ENCODE data around the gene UGT1A4.

- TF ChIP-seq, protein P1, sequence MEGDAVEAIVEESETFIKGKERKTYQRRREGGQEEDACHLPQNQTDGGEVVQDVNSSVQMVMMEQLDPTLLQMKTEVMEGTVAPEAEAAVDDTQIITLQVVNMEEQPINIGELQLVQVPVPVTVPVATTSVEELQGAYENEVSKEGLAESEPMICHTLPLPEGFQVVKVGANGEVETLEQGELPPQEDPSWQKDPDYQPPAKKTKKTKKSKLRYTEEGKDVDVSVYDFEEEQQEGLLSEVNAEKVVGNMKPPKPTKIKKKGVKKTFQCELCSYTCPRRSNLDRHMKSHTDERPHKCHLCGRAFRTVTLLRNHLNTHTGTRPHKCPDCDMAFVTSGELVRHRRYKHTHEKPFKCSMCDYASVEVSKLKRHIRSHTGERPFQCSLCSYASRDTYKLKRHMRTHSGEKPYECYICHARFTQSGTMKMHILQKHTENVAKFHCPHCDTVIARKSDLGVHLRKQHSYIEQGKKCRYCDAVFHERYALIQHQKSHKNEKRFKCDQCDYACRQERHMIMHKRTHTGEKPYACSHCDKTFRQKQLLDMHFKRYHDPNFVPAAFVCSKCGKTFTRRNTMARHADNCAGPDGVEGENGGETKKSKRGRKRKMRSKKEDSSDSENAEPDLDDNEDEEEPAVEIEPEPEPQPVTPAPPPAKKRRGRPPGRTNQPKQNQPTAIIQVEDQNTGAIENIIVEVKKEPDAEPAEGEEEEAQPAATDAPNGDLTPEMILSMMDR (IDR thresholded peaks at IDR 0.05; ENCODE audit: control extremely low read depth in 1 of 3, insufficient read depth in 1 of 3, low read depth in 1 of 3, low read length in 3 of 3) = no peak
- no peak for TF ChIP-seq NRF1 (IDR thresholded peaks at IDR 0.05; ENCODE audit: low read depth, low read length)
- TF ChIP-seq POLR2A (IDR thresholded peaks at IDR 0.05; ENCODE audit: control extremely low read depth in 1 of 2, low read depth in 2 of 2, low read length in 2 of 2) = no peak
- no peak for TF ChIP-seq RFX5 (IDR thresholded peaks at IDR 0.05; ENCODE audit: borderline replicate concordance, low read depth, low read length)
- TF ChIP-seq TCF12 (IDR thresholded peaks at IDR 0.05; ENCODE audit: low read depth, low read length) = no peak
- TF ChIP-seq SP2 (IDR thresholded peaks at IDR 0.05; ENCODE audit: low read length) = no peak
- no peak for TF ChIP-seq HDAC6 (IDR thresholded peaks at IDR 0.05; ENCODE audit: low read depth, low read length)
- TF ChIP-seq CEBPB (IDR thresholded peaks at IDR 0.05; ENCODE audit: low read depth, low read length) = no peak
- no peak for TF ChIP-seq EP300 (IDR thresholded peaks at IDR 0.05; ENCODE audit: borderline replicate concordance in 1 of 2, low read depth in 2 of 2, low read length in 2 of 2)
- no peak for TF ChIP-seq RAD21 (IDR thresholded peaks at IDR 0.05 in 1 of 2, conservative IDR thresholded peaks at IDR 0.05 in 1 of 2; ENCODE audit: low read depth in 2 of 2, low read length in 2 of 2)
- no peak for TF ChIP-seq BRCA1 (IDR thresholded peaks at IDR 0.05; ENCODE audit: low read depth, low read length)
- no peak for TF ChIP-seq CHD1 (IDR thresholded peaks at IDR 0.05; ENCODE audit: low read depth, low read length)
- no peak for TF ChIP-seq ASH2L (IDR thresholded peaks at IDR 0.05; ENCODE audit: low read length)
- TF ChIP-seq KDM1A (IDR thresholded peaks at IDR 0.05; ENCODE audit: borderline replicate concordance, low read length) = no peak
Measured at GRCh38 chr2:233712611-233713261, 5.8 kb upstream of the UGT1A4 start, which contains the start of gene UGT1A5.
